Adrenal gland (tissue), 12 donors: ENCODE results near the gene RNF212. TPM values are rescaled to one million over a fixed set of nuclear protein-coding genes. Genes with fewer than 3 reads are reported as not detected.

Source experiments
- DNase-seq, 7 donors: peaks; one replicate each; pipeline ENCODE4 v3.0.0-alpha.2; 2019 to 2020
- H3K27ac ChIP-seq, 5 donors: fragments of 200-600 bp; sonication (generic) in 4 of 5; 1 replicate in 3 of 5; 2 replicates in 2 of 5; pipeline versions ENCODE4 v1.5.1 to v1.8.0; 2016 to 2020; ENCODE audit warnings: mild to moderate bottlenecking in 1 of 5
- H3K27me3 ChIP-seq: fragments of 200-600 bp; 2 replicates; pipeline ENCODE4 v1.8.0; 2021
- H3K36me3 ChIP-seq, 2 donors: fragments of 200-600 bp; replicated peaks in 1 of 2; 1 replicate in 1 of 2; 2 replicates in 1 of 2; pipeline versions ENCODE4 v1.5.1 to v1.8.0; 2018 to 2022
- H3K4me1 ChIP-seq, 2 donors: fragments of 200-600 bp; replicated peaks in 1 of 2; 1 replicate in 1 of 2; 2 replicates in 1 of 2; pipeline versions ENCODE4 v1.5.1 to v1.8.0; 2018 to 2021
- H3K4me3 ChIP-seq, 4 donors: fragments of 200-600 bp; sonication (generic) in 3 of 4; one replicate each; pipeline ENCODE4 v1.5.1; 2016 to 2018
- H3K9me3 ChIP-seq, 3 donors: fragments of 200-600 bp; sonication (generic) in 1 of 3; replicated peaks in 1 of 3; 1 replicate in 2 of 3; 2 replicates in 1 of 3; pipeline versions ENCODE4 v1.5.1 to v1.8.0; 2016 to 2021
- CTCF ChIP-seq, 6 experiments: fragments of 450-650 bp in 4 of 6; fragments of 200-600 bp in 2 of 6; sonication (generic) in 1 of 6; IDR thresholded peaks; 1 replicate in 5 of 6; 2 replicates in 1 of 6; pipeline versions ENCODE4 v1.5.1 to v1.8.0; 2016 to 2021; ENCODE audit warnings: antibody characterized with exemption in 6 of 6, mild to moderate bottlenecking in 2 of 6, moderate library complexity in 1 of 6
- POLR2A ChIP-seq, 2 donors: fragments of 450-650 bp; IDR thresholded peaks; one replicate each; pipeline ENCODE4 v1.6.1; 2017; ENCODE audit warnings: antibody characterized with exemption in 2 of 2, mild to moderate bottlenecking in 2 of 2, moderate library complexity in 1 of 2
- WGBS, 4 donors: extraction: QIAGEN DNeasy Blood & Tissue Kit in 2 of 4; methylation state at CpG; one replicate each; pipeline versions ENCODE4 v1.1.5 to v1.1.7; 2013 to 2017; 5-methylcytosine and 5-hydroxymethylcytosine counted together
- intact Hi-C, 2 donors: fragments of 100-400 bp; cut with DNase I; formaldehyde crosslinking; loops; one replicate each; pipeline versions ENCODE4 v1.14.1 to v1.15.0; 2022 to 2023
- polyA plus RNA-seq, 3 donors: library from polyadenylated mRNA; stranded (reverse); fragments of 200-250 nt in 2 of 3; fragments of 350-450 nt in 1 of 3; fragmentation: Illumina TruSeq in 1 of 3; extraction: RNeasy Lipid Tissue Mini Kit (QIAGEN cat#74804) in 1 of 3; gene quantifications; one replicate each; pipeline ENCODE4 v1.2.3, GENCODE V29; 2013 to 2014
- total RNA-seq, 9 donors: library from RNA; depleted of rRNA in 4 of 9; stranded (reverse); fragments of >200 nt in 4 of 9; fragments of 120-200 nt in 1 of 9; fragmentation: NEBNext Ultra II Directional in 1 of 9; extraction: Animal tissue kit (Norgen Biotek cat#: 25700) in 1 of 9; gene quantifications; one replicate each; pipeline versions ENCODE4 v1.1.0 to v1.2.4, GENCODE V29; 2013 to 2023
- donor health status: healthy with polysubstance abuse.
- donor health status: Bipolar disorder and iron deficiency.
- donor health status: DM: yes; HTN: yes; CAD: no.
- donor health status: DM: no; HTN: no; CAD: no.
- donor health status: DM: no; HTN: no; CAD: no.
- donor health status: DM: yes; HTN: yes; CAD: no.

The RNF212 gene
- total and polyA plus RNA-seq, 12 donors, result 1.3 to 9.5 (median 2.4) TPM; not detected in 1

GRCh38 chr4:1035510-1035909 is 77.9 kb downstream of the RNF212 start:
- Histone ChIP-seq H3K36me3 (no peaks in the 10 kb centered on the region), H3K4me3 (no peak overlapping the region), H3K27me3 (no peaks in the 10 kb centered on the region), H3K27ac (no peak overlapping the region), H3K9me3 (no peaks in the 10 kb centered on the region), H3K4me1 (peaks cover 5 to 7% of the 10 kb centered on the region in 2 donors)
- WGBS, 4 donors, result 81 to 100% (median 90%) methylated on average over 1 to 26 of the region's 26 CpGs
- intact Hi-C loops, result no loop called here
- TF ChIP-seq CTCF (IDR thresholded peaks at IDR 0.05) (no peak), POLR2A (IDR thresholded peaks at IDR 0.05) (no peak)
- DNase-seq, result no peak

GRCh38 chr4:1033840-1034551 is 79.4 kb downstream of the RNF212 start:
- H3K9me3 ChIP-seq, result no peaks in the 10 kb centered on the region
- 63 to 76% (median 67%) methylated on average over 21 to 35 of the region's 35 CpGs for WGBS, 4 donors
- TF ChIP-seq POLR2A (IDR thresholded peaks at IDR 0.05), result no peak
- TF ChIP-seq CTCF (IDR thresholded peaks at IDR 0.05), result no peak
- peak overlapping the region in 1 of 5 donors; percentile 16 for H3K27ac ChIP-seq
- no peaks in the 10 kb centered on the region for H3K36me3 ChIP-seq
- H3K27me3 ChIP-seq, result no peaks in the 10 kb centered on the region
- peaks cover 9 to 18% of the 10 kb centered on the region in 2 donors for H3K4me1 ChIP-seq
- no peak for DNase-seq
- intact Hi-C loops, result no loop called here
- no peak overlapping the region for H3K4me3 ChIP-seq

- H3K9me3 ChIP-seq, result no peaks in the 10 kb centered on the region
- DNase-seq, result no peak
- H3K27ac ChIP-seq, result no peak overlapping the region
- no peaks in the 10 kb centered on the region for H3K27me3 ChIP-seq
- H3K4me3 ChIP-seq, result no peak overlapping the region
- TF ChIP-seq POLR2A (IDR thresholded peaks at IDR 0.05), result no peak
- TF ChIP-seq CTCF (IDR thresholded peaks at IDR 0.05), result no peak
- intact Hi-C loops, result no loop called here
- WGBS, 4 donors, result 72 to 91% (median 83%) methylated on average over 2 to 10 of the region's 10 CpGs
- H3K36me3 ChIP-seq, result no peaks in the 10 kb centered on the region
- peaks cover 9 to 18% of the 10 kb centered on the region in 2 donors for H3K4me1 ChIP-seq
Measured at GRCh38 chr4:1032861-1033260, 80.5 kb downstream of the RNF212 start.

- TF ChIP-seq CTCF (IDR thresholded peaks at IDR 0.05) (no peak), POLR2A (IDR thresholded peaks at IDR 0.05) (no peak)
- Histone ChIP-seq H3K9me3 (no peaks in the 10 kb centered on the region), H3K27ac (no peak overlapping the region), H3K4me1 (peaks cover 9 to 18% of the 10 kb centered on the region in 2 donors), H3K36me3 (no peaks in the 10 kb centered on the region), H3K4me3 (no peak overlapping the region), H3K27me3 (no peaks in the 10 kb centered on the region)
- intact Hi-C loops, result no loop called here
- WGBS, 4 donors, result 34 to 71% (median 68%) methylated on average over 9 to 37 of the region's 37 CpGs
- no peak for DNase-seq
Measured at GRCh38 chr4:1031956-1032795, 81.2 kb downstream of the RNF212 start.
